Renal cortex interstitium (tissue), 11 donors: Measurements from ENCODE around the gene DNAH8. TPM values are rescaled to one million over a fixed set of nuclear protein-coding genes. Genes with fewer than 3 reads are reported as not detected.
"Not testable (repeated sequence)": the region's sequence is repeated elsewhere in the genome, so short reads cannot be mapped to it uniquely, and the experiment has no call there.

ENCODE experiments used
- DNase-seq, 11 donors: peaks; one replicate each; pipeline ENCODE4 v3.0.0-alpha.2; 2013; ENCODE audit warnings: low read depth in 9 of 11, low spot score in 4 of 11; ENCODE audit errors: extremely low read depth in 1 of 11
- polyA plus RNA-seq, 3 donors: library from polyadenylated mRNA; unstranded; fragments of 120-200 nt; gene quantifications; one replicate each; pipeline ENCODE4 v1.2.1, GENCODE V29; 2013; ENCODE audit not compliant: insufficient read length in 3 of 3

Gene DNAH8
- polyA plus RNA-seq, 3 donors: 0.39 to 1.1 (median 0.90) TPM

GRCh38 chr6:38695227-38695900 lies 19.7 kb upstream of the DNAH8 start:
- no peak for DNase-seq

- DNase-seq: no peak
Observed at GRCh38 chr6:38695933-38696332, 19.2 kb upstream of the DNAH8 start.

GRCh38 chr6:38696345-38696744 lies 18.8 kb upstream of the DNAH8 start:
- no peak for DNase-seq

GRCh38 chr6:38697846-38698245 lies 17.3 kb upstream of the DNAH8 start:
- DNase-seq: no peak

GRCh38 chr6:38699702-38700101 lies 15.4 kb upstream of the DNAH8 start:
- DNase-seq: not testable (repeated sequence)

- no peak for DNase-seq
Observed at GRCh38 chr6:38701551-38701950, 13.6 kb upstream of the DNAH8 start.

- DNase-seq: peak; percentile 89 to 98 (median 97)
Observed at GRCh38 chr6:38702558-38703397, 12.3 kb upstream of the DNAH8 start, which contains the start of gene GLO1. TSS of gene GLO1 (minus strand) at chr6:38703145. CDS start at chr6:38703054, 91 bp downstream.

- DNase-seq: no peak
Observed at GRCh38 chr6:38703949-38704590, 11.0 kb upstream of the DNAH8 start.

GRCh38 chr6:38705924-38706323 lies 9.2 kb upstream of the DNAH8 start:
- DNase-seq: no peak

- no peak for DNase-seq
Observed at GRCh38 chr6:38708496-38708895, 6.6 kb upstream of the DNAH8 start.

- no peak for DNase-seq
Observed at GRCh38 chr6:38713812-38714211, 1.3 kb upstream of the DNAH8 start.

- DNase-seq: no peak
Observed at GRCh38 chr6:38714239-38715015, 684 bp upstream of the DNAH8 start.

- DNase-seq: no peak
Observed at GRCh38 chr6:38716825-38717224, 1.7 kb downstream of the DNAH8 start.

GRCh38 chr6:38719358-38719757 lies 4.2 kb downstream of the DNAH8 start:
- no peak for DNase-seq

GRCh38 chr6:38720295-38720694 lies 5.2 kb downstream of the DNAH8 start:
- no peak for DNase-seq

GRCh38 chr6:38722038-38722437 lies 6.9 kb downstream of the DNAH8 start:
- peak in 1 of 11 donors; percentile 31 for DNase-seq

- DNase-seq: no peak
Observed at GRCh38 chr6:38722727-38723334, 7.7 kb downstream of the DNAH8 start.

- DNase-seq: no peak
Observed at GRCh38 chr6:38723783-38724182, 8.7 kb downstream of the DNAH8 start.

GRCh38 chr6:38724343-38724742 lies 9.2 kb downstream of the DNAH8 start:
- no peak for DNase-seq
